GM21723 (cell line): ENCODE measurements around the gene MACROD2.

Experiments used
- ATAC-seq: cut with Tn5 transposase; IDR thresholded peaks from one replicate; pipeline ENCODE4 v1.9.1; 2021; ENCODE audit warnings: mild to moderate bottlenecking, moderate library complexity; ENCODE audit not compliant: unreplicated experiment

Gene MACROD2

DNA sequence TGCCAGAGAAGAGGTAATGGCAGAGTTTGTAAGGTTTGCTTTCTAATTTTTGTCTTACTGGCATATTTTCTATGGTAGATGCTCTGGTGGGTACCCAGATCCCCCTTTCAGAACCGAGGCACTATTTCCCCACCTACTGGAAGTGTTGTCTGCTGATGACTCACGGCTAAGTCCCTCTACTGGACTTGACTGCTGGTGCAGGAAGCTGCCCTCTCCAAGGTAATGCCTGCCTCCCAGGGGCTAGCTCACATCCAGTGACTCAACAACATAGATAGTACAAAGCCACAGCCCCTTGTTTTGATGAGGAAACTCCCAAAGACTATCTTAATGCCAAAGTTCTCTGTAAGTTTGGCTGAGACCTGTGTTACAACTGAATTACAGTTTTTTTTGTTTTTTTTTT is 627.5 kb downstream of the MACROD2 start:
- no peak for ATAC-seq

DNA sequence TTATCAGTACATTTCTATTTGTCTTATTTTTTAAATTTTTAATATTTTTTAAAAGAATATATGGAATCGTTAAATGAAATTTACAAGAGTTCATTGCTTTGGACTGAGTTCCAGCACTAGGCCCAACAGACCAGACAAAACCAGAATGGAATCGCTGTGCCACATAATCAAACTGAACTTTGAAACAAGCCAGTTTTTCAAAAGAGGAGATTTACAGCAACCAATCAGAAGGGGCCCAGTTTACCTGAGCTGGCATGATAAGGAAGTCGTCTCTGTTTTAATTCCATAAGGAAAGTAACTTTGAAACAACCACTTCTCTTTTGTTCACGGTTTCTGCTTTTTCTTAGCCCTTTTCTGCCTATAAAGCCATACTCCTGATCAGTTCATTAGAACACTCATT is 635.7 kb downstream of the MACROD2 start:
- ATAC-seq = no peak

DNA sequence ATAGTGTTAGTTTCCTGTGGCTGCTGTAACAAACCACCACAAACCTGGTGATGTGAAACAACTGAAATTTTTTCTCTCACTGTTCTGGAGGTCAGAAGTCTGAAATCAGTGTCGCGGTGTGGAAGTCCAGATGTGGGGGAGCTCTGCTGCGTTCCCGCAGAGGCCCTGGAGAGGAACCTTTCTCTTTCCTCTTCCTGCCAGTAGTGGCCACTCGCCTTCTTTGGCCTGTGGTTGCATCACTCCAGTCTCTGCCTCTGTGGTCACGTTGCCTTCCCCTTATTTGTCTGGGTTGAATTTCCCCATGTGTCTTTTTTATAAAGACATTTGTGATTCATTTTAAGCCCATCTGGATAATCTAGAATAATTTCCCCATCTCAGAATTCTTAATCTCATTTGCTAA is 637.6 kb downstream of the MACROD2 start:
- no peak for ATAC-seq

DNA sequence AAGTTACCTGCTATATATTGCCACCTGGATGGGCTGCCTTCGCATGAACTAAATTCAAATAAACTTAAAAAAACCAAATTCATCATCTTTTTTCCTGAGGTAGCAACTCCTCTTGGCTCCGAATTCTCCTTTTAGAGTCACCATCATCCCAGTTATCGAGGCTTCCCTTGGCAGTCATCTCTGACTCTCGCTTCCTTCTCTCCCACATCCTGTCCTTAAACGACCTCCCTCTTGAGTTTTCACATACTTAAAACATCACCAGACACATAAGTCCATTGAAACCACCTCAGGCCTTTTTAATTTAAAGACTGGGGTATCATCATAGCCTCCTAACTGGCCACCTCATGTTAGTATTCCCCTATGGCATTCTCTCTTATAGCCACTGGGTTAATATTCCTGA is 638.2 kb downstream of the MACROD2 start:
- ATAC-seq = no peak

DNA sequence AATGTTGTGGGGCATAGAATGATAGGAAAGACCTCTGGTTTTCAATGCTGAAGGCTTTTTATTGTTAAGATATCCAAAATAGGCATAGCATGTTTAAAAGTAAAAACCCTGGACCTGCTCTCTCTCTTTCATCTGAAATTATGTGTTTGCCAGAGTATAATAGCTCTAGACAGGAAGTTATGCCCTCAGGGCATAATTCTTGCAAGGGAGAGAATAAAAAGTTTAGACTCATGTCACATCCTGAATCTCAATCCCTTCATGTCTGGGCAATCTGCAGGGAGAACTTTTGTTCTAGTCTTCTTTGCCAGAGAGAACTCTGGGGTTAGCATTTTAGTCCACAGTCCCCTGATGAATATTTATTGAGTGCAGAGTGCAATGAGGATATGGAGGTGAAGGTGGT is 639.3 kb downstream of the MACROD2 start:
- ATAC-seq = no peak

DNA sequence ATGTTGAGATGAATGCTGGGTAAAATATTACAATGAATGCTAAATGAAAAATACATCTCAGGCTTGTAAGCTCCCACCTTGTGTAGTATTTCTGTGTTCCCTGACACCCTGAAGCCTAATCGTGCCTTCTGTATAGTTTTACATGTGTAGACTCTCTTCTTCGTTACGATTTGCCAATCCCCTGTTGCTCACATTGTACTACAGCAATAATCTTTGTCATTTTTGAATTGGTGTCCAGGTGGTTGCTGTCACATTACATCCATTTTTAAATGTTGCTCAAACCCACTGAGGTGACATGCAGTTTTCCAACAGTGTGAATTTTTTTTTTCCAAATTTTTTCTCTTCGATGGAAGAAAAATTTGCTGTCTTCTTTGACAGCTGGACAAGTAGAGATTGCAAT is 642.1 kb downstream of the MACROD2 start:
- no peak for ATAC-seq

DNA sequence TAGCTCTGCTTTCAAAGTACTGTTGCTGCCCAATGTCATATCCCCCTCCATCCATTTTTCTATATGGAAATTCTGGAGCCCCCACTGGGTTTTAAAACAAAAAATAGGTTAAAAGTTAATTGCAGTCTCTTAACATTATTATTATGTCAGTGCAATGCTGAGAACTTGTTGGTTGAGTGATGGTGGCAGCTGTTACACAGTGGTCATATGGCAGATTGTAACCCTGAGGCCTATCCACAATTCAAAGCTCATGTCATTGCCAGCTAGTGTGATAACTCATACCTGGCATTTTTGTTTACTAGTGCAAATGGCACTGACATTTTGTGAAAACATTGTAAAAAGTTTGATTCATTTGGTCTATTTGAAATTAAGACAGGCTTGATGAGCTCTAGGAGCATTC is 647.8 kb downstream of the MACROD2 start:
- ATAC-seq = no peak

DNA sequence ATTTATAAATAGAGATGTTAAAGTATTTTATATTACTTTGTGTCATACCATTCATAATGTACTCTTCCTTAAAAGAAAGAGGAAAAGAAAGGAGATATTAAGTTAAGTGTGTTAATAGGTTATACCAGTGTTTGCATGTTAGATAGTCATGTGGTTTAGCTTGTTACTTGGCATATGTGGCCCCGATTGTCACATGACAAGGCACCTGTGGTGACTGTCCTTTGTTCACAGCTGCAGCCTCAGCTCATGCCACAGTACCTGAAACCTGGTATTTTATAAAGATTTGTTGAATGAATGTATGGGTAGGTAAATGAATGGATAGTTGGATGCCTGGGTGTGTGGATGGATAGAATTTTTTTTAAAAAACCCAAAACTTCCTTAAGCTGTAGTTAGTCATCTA is 648.2 kb downstream of the MACROD2 start:
- ATAC-seq = no peak

DNA sequence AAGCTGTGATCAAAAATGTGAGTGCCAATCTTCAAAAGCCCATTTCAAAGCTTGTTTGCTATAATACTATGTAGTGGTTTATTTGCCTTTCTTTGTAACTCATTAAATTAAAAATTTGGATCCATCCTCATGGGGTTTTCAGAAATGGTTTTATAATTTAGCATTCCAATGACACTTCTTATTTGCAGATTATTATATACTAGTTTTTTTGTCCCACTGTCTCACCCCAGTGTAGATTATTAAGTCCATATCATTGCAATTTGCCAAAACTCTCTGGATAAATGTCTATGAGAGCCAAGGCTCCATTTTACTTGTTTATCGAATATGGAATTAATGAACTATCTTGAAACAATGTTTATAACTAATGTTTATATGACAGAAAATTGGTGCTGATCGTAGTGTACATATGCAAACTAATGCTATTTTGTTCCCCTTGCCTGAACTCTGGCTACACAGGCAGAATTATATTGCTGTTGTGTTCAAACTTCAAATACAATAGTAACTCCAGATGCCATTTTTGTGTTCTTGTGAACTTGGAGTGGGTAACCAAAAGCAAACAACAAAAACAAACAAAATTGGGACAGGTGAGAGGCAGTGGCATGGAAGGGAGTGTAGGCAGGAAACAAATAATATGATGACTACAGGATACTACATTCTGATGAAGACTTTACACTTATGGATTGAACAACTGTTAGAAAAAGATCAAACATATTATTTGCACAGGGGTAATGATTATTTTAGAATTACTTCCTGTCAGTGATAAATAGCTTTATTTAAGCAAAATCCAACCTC is 649.2 kb downstream of the MACROD2 start:
- no peak for ATAC-seq

DNA sequence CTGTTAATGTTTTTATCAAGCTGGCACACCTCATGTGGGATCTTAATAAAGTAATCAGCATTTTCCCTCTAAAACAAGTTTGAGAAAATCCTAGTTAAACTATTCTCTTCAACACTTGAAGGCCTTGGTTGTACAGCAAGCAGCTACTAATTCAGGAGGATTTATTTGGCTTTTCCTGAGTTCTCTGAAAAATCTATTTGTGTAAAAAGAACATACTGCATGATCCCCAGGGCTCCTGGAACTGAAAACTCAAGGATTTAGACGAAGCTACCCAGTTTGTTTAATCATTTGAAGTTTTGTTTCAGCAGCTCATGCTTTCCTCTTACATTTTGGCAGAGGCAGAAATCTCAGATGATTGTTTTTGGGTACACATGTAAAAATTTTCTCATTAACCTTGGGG is 651.7 kb downstream of the MACROD2 start:
- no peak for ATAC-seq

DNA sequence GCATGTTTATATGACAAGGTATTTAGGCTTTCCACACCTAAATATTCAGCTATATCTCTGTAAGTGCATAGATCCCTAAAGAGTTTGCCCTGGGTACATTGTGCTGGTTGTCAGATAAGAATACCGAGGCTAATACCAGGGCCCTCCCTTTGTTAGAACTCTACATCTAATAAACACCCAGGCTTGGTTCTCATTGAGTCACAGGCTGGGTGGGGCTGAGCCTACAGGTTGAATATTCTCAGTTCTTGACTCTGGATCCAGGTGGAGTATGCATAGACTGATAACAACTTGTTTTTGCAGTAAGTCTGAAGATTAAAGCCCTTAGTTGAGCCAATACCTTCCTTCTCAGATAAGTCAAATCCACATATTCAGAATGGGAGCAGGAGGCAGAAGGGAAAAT is 654.3 kb downstream of the MACROD2 start:
- no peak for ATAC-seq

DNA sequence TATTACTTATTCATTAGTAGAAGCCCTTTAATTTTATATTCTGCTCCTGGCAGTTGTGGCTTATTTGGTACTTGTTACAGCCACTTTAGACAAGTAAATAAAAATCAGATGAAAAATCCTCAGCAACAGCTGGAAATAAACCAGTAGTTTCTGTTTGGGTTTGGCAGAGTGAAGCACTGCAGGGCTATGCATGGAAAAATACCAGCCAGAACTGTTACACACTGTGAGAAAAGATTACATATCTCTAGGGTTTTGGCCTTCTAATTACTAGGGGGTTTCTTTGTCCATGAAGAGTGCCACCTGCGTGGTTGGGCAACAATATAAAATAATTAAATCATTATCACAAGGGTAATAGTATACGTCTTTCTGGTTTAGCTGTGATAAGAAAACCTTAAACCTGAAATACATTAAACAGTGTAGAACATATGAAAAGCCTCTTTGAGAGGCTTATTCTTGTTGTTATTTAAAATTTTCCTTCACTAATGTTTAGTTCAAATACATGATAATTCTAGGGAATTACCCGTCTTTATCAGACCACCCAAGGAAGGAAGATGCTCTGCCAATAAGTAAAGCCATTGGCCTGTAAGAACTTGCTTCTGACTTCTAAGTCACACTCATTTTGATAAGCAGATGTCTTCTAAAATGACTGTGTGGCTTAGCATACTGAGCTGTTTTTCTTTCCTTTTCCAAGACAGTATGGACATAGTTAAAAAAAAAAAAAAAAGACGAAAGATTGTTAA is 662.1 kb downstream of the MACROD2 start:
- ATAC-seq = no peak

DNA sequence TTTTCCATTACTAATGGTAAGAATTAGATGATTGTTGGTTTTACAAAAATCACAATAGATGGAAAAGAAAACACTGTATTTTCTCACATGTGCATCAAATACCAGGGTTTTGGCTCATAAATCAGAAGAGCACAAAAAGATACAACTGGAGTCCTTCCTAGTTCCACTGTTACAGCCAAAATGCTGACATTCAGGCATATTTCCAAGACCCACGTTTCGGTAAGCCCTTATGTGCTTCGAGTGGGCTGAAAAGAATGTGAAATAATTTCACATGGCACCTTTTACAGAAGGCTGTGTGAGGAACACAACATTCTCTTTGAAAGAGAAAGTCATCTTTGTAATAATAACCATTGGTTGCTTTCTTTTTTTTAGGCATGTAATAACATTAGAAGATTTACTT is 668.8 kb downstream of the MACROD2 start:
- ATAC-seq = no peak

DNA sequence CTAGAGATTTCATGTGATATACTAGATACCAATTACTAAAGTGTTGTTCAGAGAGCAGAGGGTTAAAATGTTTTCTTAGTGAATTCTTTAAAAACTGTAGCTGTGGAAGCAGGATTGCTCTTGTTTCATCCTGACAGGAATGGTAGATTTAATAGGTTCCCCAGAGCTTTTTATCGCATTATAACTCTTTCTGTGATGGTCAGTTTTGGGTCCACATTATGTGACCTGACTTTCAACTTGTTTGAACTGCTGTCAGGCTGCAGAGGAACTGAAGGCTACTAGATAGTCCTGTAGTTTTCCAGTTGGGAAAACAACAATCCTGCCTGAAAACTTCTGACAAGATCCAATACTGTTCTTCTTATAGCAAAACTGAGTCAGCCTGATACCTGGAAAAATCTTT is 671.4 kb downstream of the MACROD2 start:
- ATAC-seq = no peak

DNA sequence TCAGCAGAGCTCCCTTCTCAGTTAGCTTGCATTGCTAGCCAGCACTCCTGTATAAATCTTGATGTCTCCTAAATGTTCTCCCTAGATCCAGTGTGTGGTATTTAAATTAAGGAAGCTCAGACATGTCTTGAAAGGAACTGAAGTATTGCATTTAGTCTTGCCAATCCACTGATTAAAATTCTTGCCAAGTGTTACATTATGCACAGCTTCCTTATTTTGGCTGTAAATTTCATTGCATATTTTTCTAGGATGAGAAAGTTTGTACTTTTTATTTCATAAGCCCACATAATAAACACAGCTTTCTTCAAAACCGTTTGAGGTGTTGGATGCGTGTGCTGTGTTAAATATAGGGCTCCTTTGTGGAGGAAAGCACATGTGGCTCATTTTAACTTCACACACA is 671.9 kb downstream of the MACROD2 start:
- no peak for ATAC-seq

DNA sequence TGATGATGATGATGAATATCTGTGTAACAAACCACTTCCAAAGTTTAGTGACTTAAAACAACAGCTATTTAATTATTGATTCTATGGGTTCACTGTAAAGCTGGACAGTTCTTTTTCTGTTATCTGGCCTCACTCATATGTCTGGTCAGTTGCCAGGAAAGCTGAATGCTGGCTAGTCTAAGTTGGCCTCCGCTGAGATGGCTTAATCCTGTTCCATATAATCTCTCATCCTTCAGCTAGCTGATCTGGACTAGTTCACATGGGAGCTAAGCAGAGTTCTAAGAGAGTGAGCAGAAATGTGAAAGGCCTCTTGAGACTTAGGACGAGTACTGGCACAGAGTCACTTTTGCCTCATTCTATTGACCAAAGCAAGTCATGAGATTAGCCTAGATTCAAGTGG is 676.8 kb downstream of the MACROD2 start:
- no peak for ATAC-seq

DNA sequence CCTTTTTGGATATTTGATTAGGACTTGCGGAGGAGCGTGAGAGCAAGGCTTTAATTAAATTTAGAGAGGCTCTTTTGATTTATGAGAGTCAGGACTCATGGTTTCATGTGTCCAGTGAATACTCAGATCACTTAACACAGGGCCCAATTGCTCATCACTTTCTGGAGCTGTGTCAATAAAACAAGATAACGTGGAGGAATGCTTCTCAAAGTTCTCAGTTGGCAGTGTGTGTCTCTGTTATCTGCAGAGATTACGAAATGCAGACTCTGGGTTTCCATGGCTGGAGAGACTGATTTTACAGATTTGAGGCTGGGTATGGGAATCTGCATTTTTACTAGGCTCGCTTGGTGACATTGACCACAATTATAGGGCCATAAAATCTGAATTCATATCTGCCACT is 677.8 kb downstream of the MACROD2 start:
- ATAC-seq = no peak

DNA sequence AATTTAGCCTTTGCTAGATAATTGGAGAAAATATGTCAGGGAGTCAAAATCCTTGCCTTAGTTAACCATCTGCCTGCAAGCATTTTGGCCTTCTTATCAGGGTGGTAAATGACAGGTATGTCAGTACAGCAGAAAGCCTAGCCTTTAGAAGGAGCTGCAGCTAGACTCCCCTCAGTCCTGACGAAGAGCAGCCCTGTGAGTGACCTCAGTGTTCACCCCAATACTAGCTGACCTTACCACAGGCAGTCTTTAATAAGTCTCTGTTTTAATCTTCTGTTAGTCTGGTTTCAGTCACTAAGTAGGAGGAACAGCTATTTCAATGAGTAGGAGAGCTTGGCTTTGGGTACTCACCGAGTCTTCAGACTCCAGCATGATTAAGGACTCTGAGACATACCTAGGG is 682.1 kb downstream of the MACROD2 start:
- no peak for ATAC-seq

DNA sequence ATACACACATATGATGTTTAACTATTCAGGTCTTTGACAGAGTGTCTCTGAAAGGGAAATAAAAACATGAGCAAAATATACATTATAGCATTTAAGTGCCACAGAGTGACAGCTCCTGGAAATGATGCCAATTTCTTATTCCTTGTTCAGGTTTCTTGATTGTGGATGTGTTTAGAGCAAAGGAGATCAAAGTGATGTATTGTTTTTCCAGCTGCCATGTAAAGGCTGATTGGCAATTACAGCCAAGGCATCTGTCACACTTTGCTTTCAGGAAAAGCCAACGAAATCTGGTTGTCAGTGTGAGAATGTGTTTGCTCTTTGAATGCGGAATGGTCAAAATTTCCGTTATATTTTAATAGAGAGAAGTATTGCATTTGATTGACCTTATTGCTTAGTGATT is 689.9 kb downstream of the MACROD2 start:
- ATAC-seq = no peak

DNA sequence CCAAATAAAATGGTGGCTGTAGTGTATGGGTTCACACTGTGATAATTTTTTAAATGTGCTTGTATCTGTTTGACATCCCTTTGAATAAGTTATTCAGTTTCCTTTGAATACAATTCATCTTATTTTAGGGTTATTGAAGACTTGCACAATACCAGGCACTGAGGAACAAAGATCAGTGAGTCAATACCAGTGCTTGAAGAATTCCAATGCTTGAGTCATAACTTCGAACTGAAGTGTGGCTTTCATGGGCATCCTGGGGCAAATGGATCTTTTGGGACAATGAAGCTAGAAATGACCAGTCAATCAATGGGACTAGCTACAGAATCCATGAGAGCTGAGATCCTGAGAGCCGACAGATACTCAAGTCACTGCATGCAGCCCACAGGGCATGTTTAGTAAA is 692.0 kb downstream of the MACROD2 start:
- no peak for ATAC-seq

DNA sequence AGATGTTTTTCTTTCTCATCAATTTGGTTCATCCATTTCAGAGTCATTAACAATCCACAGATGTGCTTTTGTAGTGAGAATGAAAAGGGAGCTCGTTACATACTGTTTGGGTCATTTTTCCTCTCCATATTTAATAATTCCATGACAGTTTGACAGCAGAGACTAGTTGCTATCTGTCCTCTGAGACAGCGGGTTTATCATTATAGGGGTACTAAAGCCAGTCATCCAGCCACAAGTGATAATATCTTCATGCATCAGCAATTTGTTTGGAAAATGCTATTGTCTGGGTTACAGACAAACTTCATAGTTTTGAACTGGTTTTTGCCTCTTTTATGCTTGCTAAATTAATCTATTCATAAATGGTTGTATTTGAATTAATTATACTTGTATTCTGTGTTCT is 692.7 kb downstream of the MACROD2 start:
- no peak for ATAC-seq

DNA sequence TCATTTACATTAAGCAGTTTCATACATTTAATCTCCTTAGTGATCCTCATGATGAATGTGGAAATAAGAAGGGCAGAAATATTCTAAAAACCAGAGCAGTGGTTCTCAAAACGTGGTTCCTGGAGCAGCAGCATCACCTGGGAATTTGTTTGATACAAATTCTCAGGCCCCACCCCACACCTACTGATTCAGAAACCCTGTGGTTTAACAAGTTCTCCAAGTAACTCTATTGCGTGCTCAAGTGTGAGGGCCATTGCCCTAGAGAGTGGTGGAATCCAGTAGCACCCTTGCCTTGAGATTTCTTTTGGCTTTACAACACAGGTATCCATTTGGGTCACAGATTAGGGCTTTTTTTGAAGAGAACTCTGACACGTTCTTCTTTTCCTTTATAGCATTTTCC is 696.7 kb downstream of the MACROD2 start:
- ATAC-seq = peak; percentile 47

DNA sequence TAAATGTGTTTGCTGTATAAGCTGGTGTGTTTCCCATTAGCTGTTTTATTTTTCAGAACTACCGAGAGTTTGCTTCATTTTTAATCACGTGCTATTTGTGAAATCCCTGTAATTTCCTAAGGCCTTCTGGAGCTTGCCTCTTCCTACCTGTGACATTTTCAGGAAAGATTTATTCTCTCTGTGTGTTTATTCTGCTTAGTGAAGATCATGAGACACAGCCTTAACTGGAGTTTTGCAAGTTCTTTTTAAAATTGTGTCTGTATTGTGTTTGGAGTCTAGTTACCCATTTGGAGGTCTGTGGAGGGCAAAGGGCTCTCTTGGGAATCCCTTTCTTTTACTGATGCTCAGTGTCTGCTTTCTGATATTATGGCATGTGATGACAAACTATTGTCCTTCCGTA is 701.2 kb downstream of the MACROD2 start:
- no peak for ATAC-seq
